HEK293 (cell line): ENCODE data around the gene ASCC3.

Experiments used
- CTCF ChIA-PET: fragments of 350-600 bp; formaldehyde crosslinking; extraction: SDS; loops from one replicate; lab custom pipeline; 2021; ENCODE audit warnings: antibody characterized with exemption; lab: Yijun Ruan, JAX
- POLR2A ChIA-PET: fragments of 300-600 bp; formaldehyde crosslinking; extraction: SDS; loops from one replicate; lab custom pipeline; 2020; ENCODE audit warnings: antibody characterized with exemption, inconsistent platforms; lab: Yijun Ruan, JAX
- H3K27ac ChIP-seq: fragments of 200-500 bp; sonication (Bioruptor generic); 2 replicates; pipeline ENCODE4 v1.5.1; 2014; ENCODE audit warnings: low read depth, low read length, control low read depth, inconsistent platforms; ENCODE audit errors: extremely low read depth
- H3K36me3 ChIP-seq, 2 experiments: fragments of 200-500 bp in 1 of 2; sonication (Bioruptor generic) in 1 of 2; 1 replicate in 1 of 2; 2 replicates in 1 of 2; pipeline ENCODE4 v1.5.1; 2014 to 2017; ENCODE audit warnings: inconsistent platforms in 2 of 2, low read length in 2 of 2; ENCODE audit not compliant: control insufficient read depth in 2 of 2, insufficient read depth in 1 of 2
- H3K4me1 ChIP-seq: fragments of 200-500 bp; sonication (Bioruptor generic); 2 replicates; pipeline ENCODE4 v1.5.1; 2014; ENCODE audit warnings: mild to moderate bottlenecking, low read length, inconsistent platforms; ENCODE audit not compliant: control insufficient read depth, insufficient read depth
- H3K4me3 ChIP-seq: 2 replicates; pipeline ENCODE4 v1.5.1; 2011; ENCODE audit warnings: low read depth, mild to moderate bottlenecking, control low read depth, low read length, moderate library complexity
- H3K9me3 ChIP-seq: fragments of 200-500 bp; sonication (Bioruptor generic); 2 replicates; pipeline ENCODE4 v1.5.1; 2014; ENCODE audit warnings: low read depth, low read length, inconsistent platforms; ENCODE audit not compliant: control insufficient read depth, insufficient read depth
- ATF2 ChIP-seq: fragments of 450-650 bp; formaldehyde crosslinking; IDR thresholded peaks from 2 replicates; pipeline ENCODE4 v1.5.1; 2016; ENCODE audit warnings: missing biosample characterization, missing genetic modification characterization, low read depth
- CTCF ChIP-seq: fragments of 450-650 bp; formaldehyde crosslinking; IDR thresholded peaks from 2 replicates; pipeline ENCODE4 v1.5.1; 2016; ENCODE audit warnings: missing biosample characterization, missing genetic modification characterization
- GLI2 ChIP-seq: fragments of 450-650 bp; formaldehyde crosslinking; IDR thresholded peaks from 2 replicates; pipeline ENCODE4; 2017; ENCODE audit warnings: missing biosample characterization, missing genetic modification characterization, low read depth, borderline replicate concordance
- KLF10 ChIP-seq: fragments of 450-650 bp; IDR thresholded peaks from 2 replicates; pipeline ENCODE4 v1.5.1; 2018; ENCODE audit warnings: missing biosample characterization, mild to moderate bottlenecking, missing genetic modification characterization
- KLF9 ChIP-seq: fragments of 450-650 bp; formaldehyde crosslinking; IDR thresholded peaks from 2 replicates; pipeline ENCODE4 v1.5.1; 2016; ENCODE audit warnings: missing biosample characterization, missing genetic modification characterization, low read depth
- MEIS1 ChIP-seq: sonication (generic); formaldehyde crosslinking; IDR thresholded peaks from 2 replicates; pipeline ENCODE4 v1.8.1; 2022; ENCODE audit warnings: missing genetic modification reagents, mild to moderate bottlenecking, borderline replicate concordance
- OSR2 ChIP-seq: fragments of 450-650 bp; formaldehyde crosslinking; IDR thresholded peaks from 2 replicates; pipeline ENCODE4 v1.5.1; 2016; ENCODE audit warnings: missing biosample characterization, missing genetic modification characterization
- PRDM2 ChIP-seq: fragments of 450-650 bp; formaldehyde crosslinking; IDR thresholded peaks from 2 replicates; pipeline ENCODE4 v1.5.1; 2016; ENCODE audit warnings: missing biosample characterization, missing genetic modification characterization, borderline replicate concordance
- SALL2 ChIP-seq: fragments of 450-650 bp; formaldehyde crosslinking; IDR thresholded peaks from 2 replicates; pipeline ENCODE4 v1.5.0; 2017; ENCODE audit warnings: missing biosample characterization, mild to moderate bottlenecking, missing genetic modification characterization, borderline replicate concordance
- ZBTB6 ChIP-seq: fragments of 450-650 bp; formaldehyde crosslinking; IDR thresholded peaks from 2 replicates; pipeline ENCODE4 v1.5.1; 2017; ENCODE audit warnings: missing biosample characterization, missing genetic modification characterization
- ZNF18 ChIP-seq: fragments of 450-650 bp; formaldehyde crosslinking; IDR thresholded peaks from 2 replicates; pipeline ENCODE4 v1.5.1; 2016; ENCODE audit warnings: missing biosample characterization, missing genetic modification characterization
- ZNF202 ChIP-seq: fragments of 450-650 bp; formaldehyde crosslinking; IDR thresholded peaks from 2 replicates; pipeline ENCODE4 v1.5.1; 2016; ENCODE audit warnings: missing biosample characterization, missing genetic modification characterization, borderline replicate concordance
- ZNF292 ChIP-seq: fragments of 450-650 bp; formaldehyde crosslinking; IDR thresholded peaks from 2 replicates; pipeline ENCODE4 v1.5.1; 2016; ENCODE audit warnings: low read depth, missing biosample characterization, missing genetic modification characterization, borderline replicate concordance
- ZNF398 ChIP-seq: fragments of 450-650 bp; formaldehyde crosslinking; IDR thresholded peaks from 2 replicates; pipeline ENCODE4 v1.5.1; 2017; ENCODE audit warnings: missing biosample characterization, missing genetic modification characterization
- ZNF426 ChIP-seq: fragments of 450-650 bp; formaldehyde crosslinking; IDR thresholded peaks from 2 replicates; pipeline ENCODE4 v1.5.1; 2017; ENCODE audit warnings: missing biosample characterization, missing genetic modification characterization, mild to moderate bottlenecking, inconsistent platforms, moderate library complexity
- ZNF548 ChIP-seq: fragments of 450-650 bp; formaldehyde crosslinking; IDR thresholded peaks from 2 replicates; pipeline ENCODE4 v1.5.1; 2016; ENCODE audit warnings: missing biosample characterization, missing genetic modification characterization
- ZNF555 ChIP-seq: fragments of 450-650 bp; formaldehyde crosslinking; conservative IDR thresholded peaks from 2 replicates; pipeline ENCODE4 v1.5.1; 2017; ENCODE audit warnings: missing biosample characterization, mild to moderate bottlenecking, missing genetic modification characterization, inconsistent platforms
- ZNF626 ChIP-seq: fragments of 450-650 bp; sonication (Bioruptor Pico); formaldehyde crosslinking; IDR thresholded peaks from 2 replicates; pipeline ENCODE4 v1.5.1; 2018; ENCODE audit warnings: missing biosample characterization, missing genetic modification characterization, inconsistent platforms
- ZNF639 ChIP-seq: fragments of 450-650 bp; formaldehyde crosslinking; IDR thresholded peaks from 2 replicates; pipeline ENCODE4 v1.5.1; 2016; ENCODE audit warnings: missing biosample characterization, missing genetic modification characterization
- ZNF654 ChIP-seq: fragments of 450-650 bp; formaldehyde crosslinking; IDR thresholded peaks from 2 replicates; pipeline ENCODE4 v1.5.1; 2016; ENCODE audit warnings: low read depth, missing biosample characterization, missing genetic modification characterization
- ZNF670 ChIP-seq: fragments of 450-650 bp; formaldehyde crosslinking; IDR thresholded peaks from 2 replicates; pipeline ENCODE4 v1.5.1; 2016; ENCODE audit warnings: missing biosample characterization, missing genetic modification characterization, low read depth
- ZNF747 ChIP-seq: fragments of 450-650 bp; formaldehyde crosslinking; IDR thresholded peaks from 2 replicates; pipeline ENCODE4 v1.5.1; 2016; ENCODE audit warnings: missing biosample characterization, missing genetic modification characterization

The ASCC3 gene

GRCh38 chr6:100818066-100818465 lies 63.1 kb downstream of the ASCC3 start (continued):
- no peak for TF ChIP-seq ZNF654 (tag by site-specific recombination)
- TF ChIP-seq ZNF18: no peak
- no peak for TF ChIP-seq GLI2 (tag by site-specific recombination)
- no peak for TF ChIP-seq ZBTB6
- no peak for TF ChIP-seq ZNF747 (tag by site-specific recombination)
- no peak for TF ChIP-seq ZNF398
- TF ChIP-seq ZNF670 (tag by site-specific recombination): no peak
- TF ChIP-seq ZNF555 (tag by site-specific recombination): no peak
- no peak for TF ChIP-seq KLF9 (tag by site-specific recombination)
- TF ChIP-seq ZNF626: no peak
- no peak for TF ChIP-seq ZNF548 (tag by site-specific recombination)

GRCh38 chr6:100810015-100810414 lies 71.1 kb downstream of the ASCC3 start:
- Histone ChIP-seq H3K4me3 (no peak overlapping the region), H3K9me3 (no peaks in the 10 kb centered on the region), H3K27ac (no peak overlapping the region), H3K36me3 (peaks cover 0 to 4% of the 10 kb centered on the region in 2 experiments; a peak in 2 of 3 replicates), H3K4me1 (no peaks in the 10 kb centered on the region)
- ChIA-PET CTCF (no interaction called here), POLR2A (no interaction called here)
- TF ChIP-seq PRDM2 (no peak), ZNF292 (tag by site-specific recombination) (no peak), ZNF202 (tag by site-specific recombination) (no peak), KLF10 (tag by site-specific recombination) (no peak), MEIS1 (CRISPR knock-in tag) (no peak), SALL2 (tag by site-specific recombination) (no peak), ZNF639 (tag by site-specific recombination) (no peak), ATF2 (tag by site-specific recombination) (no peak), CTCF (tag by site-specific recombination) (no peak), ZNF426 (tag by site-specific recombination) (no peak), OSR2 (tag by site-specific recombination) (no peak)
